HCT116 (cell line): ENCODE results near the gene THAP8. TPM values are rescaled to one million over a fixed set of nuclear protein-coding genes. Genes with fewer than 3 reads are reported as not detected.
A peak's percentile ranks its signal among the peaks of the same experiment; 100 is the strongest.

Experiments
- ATAC-seq: fragments of 200-7000 bp; cut with Tn5 transposase; 2 replicates; pipeline ENCODE4 v1.9.1; 2020; ENCODE audit warnings: mild to moderate bottlenecking, moderate library complexity
- BruUV-seq: library from RNA; stranded (reverse); fragments of 400-500 nt; replicated peaks from 2 replicates; lab custom pipeline; 2021; lab: Mats Ljungman, UMichigan
- CTCF ChIA-PET: fragments of 300-600 bp; sonication (Branson Sonifier 250); formaldehyde crosslinking; loops from one replicate; lab custom pipeline; 2021; ENCODE audit warnings: antibody characterized with exemption; lab: Charles Lee
- POLR2A ChIA-PET: fragments of 300-600, 350-600 bp; sonication (Branson Sonifier 250); formaldehyde crosslinking; loops from one replicate; lab custom pipeline; 2021; ENCODE audit warnings: antibody characterized with exemption; lab: Charles Lee
- RAD21 ChIA-PET, 2 experiments: fragments of 300-600 bp; sonication (Branson Sonifier 250); formaldehyde crosslinking; loops; one replicate each; lab custom pipeline; 2023; ENCODE audit warnings: low total read pairs in 2 of 2; ENCODE audit not compliant: uncharacterized antibody in 2 of 2, unreplicated experiment in 2 of 2, low non-redundant PET in 1 of 2; lab: Charles Lee
- DNase-seq: peaks from one replicate; pipeline ENCODE4 v3.0.0-alpha.2; 2010; ENCODE audit warnings: low read depth, low spot score
- H2AFZ ChIP-seq: fragments of 200-600 bp; shearing (Covaris generic), sonication (generic); 2 replicates; pipeline ENCODE4 v1.6.1; 2017; ENCODE audit warnings: low read depth, mixed run types, mixed read lengths, antibody characterized with exemption, low read length; ENCODE audit not compliant: poor library complexity, severe bottlenecking
- H3K27ac ChIP-seq: 2 replicates; pipeline ENCODE4 v1.5.1; 2012; ENCODE audit warnings: low read depth, low read length
- H3K27me3 ChIP-seq: fragments of 200-600 bp; sonication (generic); 2 replicates; pipeline ENCODE4 v1.6.1; 2016; ENCODE audit warnings: mixed run types, low read length, mixed read lengths; ENCODE audit not compliant: insufficient read depth
- H3K36me3 ChIP-seq, 2 experiments: fragments of 200-500 bp in 1 of 2; fragments of 200-600 bp in 1 of 2; sonication (Bioruptor generic) in 1 of 2; sonication (generic) in 1 of 2; 2 replicates each; pipeline versions ENCODE4 v1.5.1 to v1.6.1; 2014 to 2016; ENCODE audit warnings: low read length in 2 of 2, inconsistent platforms in 1 of 2, mixed read lengths in 1 of 2, mixed run types in 1 of 2; ENCODE audit not compliant: insufficient read depth in 2 of 2, control insufficient read depth in 1 of 2
- H3K4me1 ChIP-seq, 2 experiments: fragments of 200-600 bp in 1 of 2; sonication (generic) in 1 of 2; 2 replicates each; pipeline versions ENCODE4 v1.5.1 to v1.6.1; 2012 to 2017; ENCODE audit warnings: low read length in 2 of 2, inconsistent platforms in 1 of 2, mild to moderate bottlenecking in 1 of 2, mixed read lengths in 1 of 2, mixed run types in 1 of 2, moderate library complexity in 1 of 2; ENCODE audit not compliant: insufficient read depth in 2 of 2, control insufficient read depth in 1 of 2
- H3K4me2 ChIP-seq: fragments of 200-600 bp; sonication (generic); 2 replicates; pipeline ENCODE4 v1.6.1; 2017; ENCODE audit warnings: mixed run types, low read length, mixed read lengths
- H3K4me3 ChIP-seq, 2 experiments: fragments of 200-600 bp in 1 of 2; sonication (generic) in 1 of 2; replicated peaks in 1 of 2; 2 replicates each; pipeline ENCODE4 v1.5.1; 2011 to 2016; ENCODE audit warnings: low read length in 2 of 2, control low read depth in 1 of 2, low read depth in 1 of 2, mild to moderate bottlenecking in 1 of 2, mixed read lengths in 1 of 2, mixed run types in 1 of 2
- H3K79me2 ChIP-seq: fragments of 200-600 bp; sonication (generic); 2 replicates; pipeline ENCODE4 v1.6.1; 2017; ENCODE audit warnings: mild to moderate bottlenecking, mixed run types, low read length, moderate library complexity, mixed read lengths; ENCODE audit not compliant: insufficient read depth
- H3K9ac ChIP-seq: fragments of 200-600 bp; sonication (generic); 2 replicates; pipeline ENCODE4 v1.6.1; 2016; ENCODE audit warnings: low read length, mixed read lengths
- H3K9me2 ChIP-seq: fragments of 200-600 bp; sonication (generic), shearing (Covaris generic); 2 replicates; pipeline ENCODE4 v1.6.1; 2017; ENCODE audit warnings: mixed run types, mild to moderate bottlenecking, moderate library complexity; ENCODE audit not compliant: insufficient read depth
- H3K9me3 ChIP-seq, 2 experiments: fragments of 200-500 bp in 1 of 2; fragments of 200-600 bp in 1 of 2; sonication (Bioruptor generic) in 1 of 2; sonication (generic) in 1 of 2; 2 replicates each; pipeline ENCODE4 v1.6.1; 2014 to 2017; ENCODE audit warnings: low read length in 2 of 2, mixed read lengths in 2 of 2, inconsistent platforms in 1 of 2, low read depth in 1 of 2, mild to moderate bottlenecking in 1 of 2, mixed run types in 1 of 2, moderate library complexity in 1 of 2; ENCODE audit not compliant: control insufficient read depth in 1 of 2, insufficient read depth in 1 of 2
- H4K20me1 ChIP-seq: fragments of 200-600 bp; sonication (generic), shearing (Covaris generic); 2 replicates; pipeline ENCODE4 v1.6.1; 2017; ENCODE audit warnings: mixed run types, mild to moderate bottlenecking, moderate library complexity; ENCODE audit not compliant: insufficient read depth
- EZH2 ChIP-seq: fragments of 200-600 bp; sonication (generic); IDR thresholded peaks from 2 replicates; pipeline ENCODE4 v1.6.1; 2017; ENCODE audit warnings: antibody characterized with exemption, mixed run types
- EZH2phosphoT487 ChIP-seq: fragments of 200-600 bp; IDR thresholded peaks from 2 replicates; pipeline ENCODE4 v1.6.1; 2018; ENCODE audit warnings: antibody characterized with exemption, borderline replicate concordance
- POLR2AphosphoS5 ChIP-seq: IDR thresholded peaks from 2 replicates; pipeline ENCODE4 v1.6.1; 2011; ENCODE audit warnings: mild to moderate bottlenecking, low read depth, low read length, moderate library complexity
- RAD21 ChIP-seq: IDR thresholded peaks from 2 replicates; pipeline ENCODE4 v1.6.1; 2012; ENCODE audit warnings: low read depth, mild to moderate bottlenecking
- TCF7L2 ChIP-seq: IDR thresholded peaks from 2 replicates; pipeline ENCODE4 v1.7.0; 2011; ENCODE audit warnings: borderline replicate concordance, inconsistent platforms; ENCODE audit not compliant: insufficient read depth, insufficient read length; ENCODE audit errors: extremely low read depth
- ZNF274 ChIP-seq: fragments of 200-500 bp; sonication (Bioruptor generic); IDR thresholded peaks from 2 replicates; pipeline ENCODE4 v1.6.1; 2014; ENCODE audit warnings: mild to moderate bottlenecking, low read depth, low read length, inconsistent platforms
- intact Hi-C: fragments of 100-400 bp; cut with micrococcal nuclease; formaldehyde crosslinking; loops from 2 replicates; pipeline ENCODE4 v1.10.0; 2022
- total RNA-seq: library from RNA; stranded (reverse); gene quantifications from one replicate; pipeline ENCODE4 v1.2.1, GENCODE V29; 2021; ENCODE audit not compliant: unreplicated experiment
- TF ChIP-seq, protein P1 (sequence below): IDR thresholded peaks from 2 replicates; pipeline ENCODE4 v1.6.1; 2012; ENCODE audit warnings: low read depth
- TF ChIP-seq, protein P2 (sequence below): IDR thresholded peaks from 2 replicates; pipeline ENCODE4 v1.6.1; 2012
- TF ChIP-seq, protein P3 (sequence below): IDR thresholded peaks from 2 replicates; pipeline ENCODE4 v1.6.1; 2011; ENCODE audit warnings: mild to moderate bottlenecking, low read length, moderate library complexity; ENCODE audit not compliant: insufficient replicate concordance; ENCODE audit errors: extremely low read depth
- TF ChIP-seq, protein P4 (sequence below), 3 experiments: fragments of 200-600 bp in 1 of 3; sonication (generic) in 1 of 3; IDR thresholded peaks in 2 of 3; conservative IDR thresholded peaks in 1 of 3; 2 replicates each; pipeline ENCODE4 v1.5.1; 2012 to 2017; ENCODE audit warnings: low read depth in 2 of 3, low read length in 2 of 3, antibody characterized with exemption in 1 of 3, borderline replicate concordance in 1 of 3, control low read depth in 1 of 3, mild to moderate bottlenecking in 1 of 3, mixed read lengths in 1 of 3, mixed run types in 1 of 3, moderate library complexity in 1 of 3; ENCODE audit not compliant: insufficient read depth in 1 of 3

The THAP8 gene
- total RNA-seq, 1 experiment from 2014 or later, result 1.7 TPM

DNA sequence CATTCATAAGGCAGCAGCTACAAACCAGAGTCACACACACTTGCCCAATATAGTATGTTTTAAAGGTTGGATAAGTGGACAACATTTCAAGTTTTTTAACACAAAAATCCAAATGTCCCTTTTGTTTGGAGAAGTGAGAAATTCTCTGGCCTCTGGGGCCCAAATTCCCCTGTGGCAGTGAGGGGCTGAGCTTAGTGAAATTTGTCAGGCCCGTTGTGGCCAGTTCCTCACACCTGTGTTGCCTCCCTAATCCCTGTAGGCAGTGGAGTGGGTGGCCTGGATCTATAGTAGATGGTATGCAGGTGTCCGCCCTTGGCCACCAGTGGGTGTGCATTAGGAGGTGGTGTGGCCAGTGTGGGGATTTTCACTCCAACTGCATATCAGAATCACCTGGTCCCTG lies 7.3 kb upstream of the THAP8 start (continued):
- TF ChIP-seq, protein P1, sequence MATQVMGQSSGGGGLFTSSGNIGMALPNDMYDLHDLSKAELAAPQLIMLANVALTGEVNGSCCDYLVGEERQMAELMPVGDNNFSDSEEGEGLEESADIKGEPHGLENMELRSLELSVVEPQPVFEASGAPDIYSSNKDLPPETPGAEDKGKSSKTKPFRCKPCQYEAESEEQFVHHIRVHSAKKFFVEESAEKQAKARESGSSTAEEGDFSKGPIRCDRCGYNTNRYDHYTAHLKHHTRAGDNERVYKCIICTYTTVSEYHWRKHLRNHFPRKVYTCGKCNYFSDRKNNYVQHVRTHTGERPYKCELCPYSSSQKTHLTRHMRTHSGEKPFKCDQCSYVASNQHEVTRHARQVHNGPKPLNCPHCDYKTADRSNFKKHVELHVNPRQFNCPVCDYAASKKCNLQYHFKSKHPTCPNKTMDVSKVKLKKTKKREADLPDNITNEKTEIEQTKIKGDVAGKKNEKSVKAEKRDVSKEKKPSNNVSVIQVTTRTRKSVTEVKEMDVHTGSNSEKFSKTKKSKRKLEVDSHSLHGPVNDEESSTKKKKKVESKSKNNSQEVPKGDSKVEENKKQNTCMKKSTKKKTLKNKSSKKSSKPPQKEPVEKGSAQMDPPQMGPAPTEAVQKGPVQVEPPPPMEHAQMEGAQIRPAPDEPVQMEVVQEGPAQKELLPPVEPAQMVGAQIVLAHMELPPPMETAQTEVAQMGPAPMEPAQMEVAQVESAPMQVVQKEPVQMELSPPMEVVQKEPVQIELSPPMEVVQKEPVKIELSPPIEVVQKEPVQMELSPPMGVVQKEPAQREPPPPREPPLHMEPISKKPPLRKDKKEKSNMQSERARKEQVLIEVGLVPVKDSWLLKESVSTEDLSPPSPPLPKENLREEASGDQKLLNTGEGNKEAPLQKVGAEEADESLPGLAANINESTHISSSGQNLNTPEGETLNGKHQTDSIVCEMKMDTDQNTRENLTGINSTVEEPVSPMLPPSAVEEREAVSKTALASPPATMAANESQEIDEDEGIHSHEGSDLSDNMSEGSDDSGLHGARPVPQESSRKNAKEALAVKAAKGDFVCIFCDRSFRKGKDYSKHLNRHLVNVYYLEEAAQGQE, result no peak
- no peak for TF ChIP-seq POLR2AphosphoS5
- TF ChIP-seq, protein P2, sequence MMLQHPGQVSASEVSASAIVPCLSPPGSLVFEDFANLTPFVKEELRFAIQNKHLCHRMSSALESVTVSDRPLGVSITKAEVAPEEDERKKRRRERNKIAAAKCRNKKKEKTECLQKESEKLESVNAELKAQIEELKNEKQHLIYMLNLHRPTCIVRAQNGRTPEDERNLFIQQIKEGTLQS, result no peak
- TF ChIP-seq, protein P3, sequence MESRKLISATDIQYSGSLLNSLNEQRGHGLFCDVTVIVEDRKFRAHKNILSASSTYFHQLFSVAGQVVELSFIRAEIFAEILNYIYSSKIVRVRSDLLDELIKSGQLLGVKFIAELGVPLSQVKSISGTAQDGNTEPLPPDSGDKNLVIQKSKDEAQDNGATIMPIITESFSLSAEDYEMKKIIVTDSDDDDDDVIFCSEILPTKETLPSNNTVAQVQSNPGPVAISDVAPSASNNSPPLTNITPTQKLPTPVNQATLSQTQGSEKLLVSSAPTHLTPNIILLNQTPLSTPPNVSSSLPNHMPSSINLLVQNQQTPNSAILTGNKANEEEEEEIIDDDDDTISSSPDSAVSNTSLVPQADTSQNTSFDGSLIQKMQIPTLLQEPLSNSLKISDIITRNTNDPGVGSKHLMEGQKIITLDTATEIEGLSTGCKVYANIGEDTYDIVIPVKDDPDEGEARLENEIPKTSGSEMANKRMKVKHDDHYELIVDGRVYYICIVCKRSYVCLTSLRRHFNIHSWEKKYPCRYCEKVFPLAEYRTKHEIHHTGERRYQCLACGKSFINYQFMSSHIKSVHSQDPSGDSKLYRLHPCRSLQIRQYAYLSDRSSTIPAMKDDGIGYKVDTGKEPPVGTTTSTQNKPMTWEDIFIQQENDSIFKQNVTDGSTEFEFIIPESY, result no peak
- no peak for TF ChIP-seq RAD21
- TF ChIP-seq EZH2phosphoT487, result no peak
- TF ChIP-seq, all 23 proteins: peak for 0

DNA sequence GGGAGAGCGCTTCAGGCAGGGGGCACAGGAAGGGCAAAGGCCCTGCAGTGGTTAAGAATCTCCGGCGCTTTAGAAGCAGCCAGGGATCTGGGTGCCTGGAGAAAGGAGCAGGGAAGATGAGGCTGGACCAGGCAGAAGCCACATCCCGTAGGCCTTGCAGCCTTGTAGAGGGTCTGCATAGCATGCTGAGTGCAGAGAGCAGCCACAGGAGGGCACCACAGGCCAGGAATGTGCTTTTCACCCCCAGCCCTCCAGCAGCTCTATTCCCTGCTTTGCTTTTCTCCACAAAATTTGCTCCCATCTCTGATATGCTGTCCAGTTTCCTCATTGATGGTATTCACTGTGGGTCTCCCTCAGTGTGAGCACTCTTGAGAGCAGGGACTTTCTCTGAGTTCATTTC lies 6.3 kb upstream of the THAP8 start:
- H3K9me3 ChIP-seq, result no peaks in the 10 kb centered on the region
- BruUV-seq, result no TSS peak
- peaks cover 11 to 23% of the 10 kb centered on the region in 2 experiments; a peak in 3 of 4 replicates for H3K36me3 ChIP-seq
- peaks cover 8 to 12% of the 10 kb centered on the region in 2 experiments for H3K4me1 ChIP-seq
- RAD21 ChIA-PET, result interaction anchor here in 1 of 2 experiments (1.0 to 1.3 kb wide), 2 partner anchors 54 to 67 kb away, joined by 3 to 4 read pairs; partner anchors contain the start of genes POLR2I and TBCB
- H3K27ac ChIP-seq, result no peak overlapping the region
- no peaks in the 10 kb centered on the region for H3K9me2 ChIP-seq
- DNase-seq (no peak), ATAC-seq (peak; percentile 82)
- no peak overlapping the region for H3K4me3 ChIP-seq
- intact Hi-C loops, result loop anchor here (1.0 to 10.0 kb wide), 4 partner anchors 67 to 1054 kb away; partner anchors contain the start of gene ZNF566
- TF ChIP-seq, protein P4, sequence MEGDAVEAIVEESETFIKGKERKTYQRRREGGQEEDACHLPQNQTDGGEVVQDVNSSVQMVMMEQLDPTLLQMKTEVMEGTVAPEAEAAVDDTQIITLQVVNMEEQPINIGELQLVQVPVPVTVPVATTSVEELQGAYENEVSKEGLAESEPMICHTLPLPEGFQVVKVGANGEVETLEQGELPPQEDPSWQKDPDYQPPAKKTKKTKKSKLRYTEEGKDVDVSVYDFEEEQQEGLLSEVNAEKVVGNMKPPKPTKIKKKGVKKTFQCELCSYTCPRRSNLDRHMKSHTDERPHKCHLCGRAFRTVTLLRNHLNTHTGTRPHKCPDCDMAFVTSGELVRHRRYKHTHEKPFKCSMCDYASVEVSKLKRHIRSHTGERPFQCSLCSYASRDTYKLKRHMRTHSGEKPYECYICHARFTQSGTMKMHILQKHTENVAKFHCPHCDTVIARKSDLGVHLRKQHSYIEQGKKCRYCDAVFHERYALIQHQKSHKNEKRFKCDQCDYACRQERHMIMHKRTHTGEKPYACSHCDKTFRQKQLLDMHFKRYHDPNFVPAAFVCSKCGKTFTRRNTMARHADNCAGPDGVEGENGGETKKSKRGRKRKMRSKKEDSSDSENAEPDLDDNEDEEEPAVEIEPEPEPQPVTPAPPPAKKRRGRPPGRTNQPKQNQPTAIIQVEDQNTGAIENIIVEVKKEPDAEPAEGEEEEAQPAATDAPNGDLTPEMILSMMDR (IDR thresholded peaks at IDR 0.05 in 2 of 3, conservative IDR thresholded peaks at IDR 0.05 in 1 of 3; ENCODE audit: borderline replicate concordance in 1 of 3, insufficient read depth in 1 of 3, low read depth in 2 of 3, low read length in 2 of 3), result peak; percentile 24 to 75 (median 59); a peak in 4 of 6 replicates
- TF ChIP-seq ZNF274, result no peak
- peak; percentile 79 for TF ChIP-seq RAD21
- no peak for TF ChIP-seq TCF7L2
- no peak for TF ChIP-seq EZH2
- peaks cover 29% of the 10 kb centered on the region for H3K79me2 ChIP-seq
- H2AFZ ChIP-seq, result no peak overlapping the region
- no peak overlapping the region for H3K9ac ChIP-seq
- CTCF ChIA-PET, result interaction anchor here (0.8 to 1.2 kb wide), 4 partner anchors 10 to 67 kb away, joined by 3 to 4 read pairs (median 4); partner anchors contain the start of genes POLR2I and TBCB
- no peaks in the 10 kb centered on the region for H4K20me1 ChIP-seq
- H3K4me2 ChIP-seq, result no peak overlapping the region
- POLR2A ChIA-PET, result interaction anchor here (1.6 kb wide), 1 partner anchor 55 kb away, joined by 4 read pairs; the partner anchor contains the start of genes POLR2I and TBCB
- no peaks in the 10 kb centered on the region for H3K27me3 ChIP-seq
